GM12864 (cell line): ENCODE data around the gene ANKLE1.

ENCODE experiments used
- DNase-seq: peaks from one replicate; pipeline ENCODE4 v3.0.0-alpha.2; 2011; ENCODE audit warnings: low read depth
- H3K4me3 ChIP-seq: 2 replicates; pipeline ENCODE4 v1.5.1; 2011; ENCODE audit warnings: mild to moderate bottlenecking, low read depth, low read length, control low read depth
- TF ChIP-seq, protein P1 (sequence below): IDR thresholded peaks from 2 replicates; pipeline ENCODE4 v1.5.1; 2011; ENCODE audit warnings: low read depth, mild to moderate bottlenecking, moderate library complexity, low read length, control low read depth, inconsistent platforms; ENCODE audit errors: missing control alignments

ANKLE1 gene

GRCh38 chr19:17318966-17319365, 37.3 kb downstream of the ANKLE1 start:
- TF ChIP-seq, protein P1, sequence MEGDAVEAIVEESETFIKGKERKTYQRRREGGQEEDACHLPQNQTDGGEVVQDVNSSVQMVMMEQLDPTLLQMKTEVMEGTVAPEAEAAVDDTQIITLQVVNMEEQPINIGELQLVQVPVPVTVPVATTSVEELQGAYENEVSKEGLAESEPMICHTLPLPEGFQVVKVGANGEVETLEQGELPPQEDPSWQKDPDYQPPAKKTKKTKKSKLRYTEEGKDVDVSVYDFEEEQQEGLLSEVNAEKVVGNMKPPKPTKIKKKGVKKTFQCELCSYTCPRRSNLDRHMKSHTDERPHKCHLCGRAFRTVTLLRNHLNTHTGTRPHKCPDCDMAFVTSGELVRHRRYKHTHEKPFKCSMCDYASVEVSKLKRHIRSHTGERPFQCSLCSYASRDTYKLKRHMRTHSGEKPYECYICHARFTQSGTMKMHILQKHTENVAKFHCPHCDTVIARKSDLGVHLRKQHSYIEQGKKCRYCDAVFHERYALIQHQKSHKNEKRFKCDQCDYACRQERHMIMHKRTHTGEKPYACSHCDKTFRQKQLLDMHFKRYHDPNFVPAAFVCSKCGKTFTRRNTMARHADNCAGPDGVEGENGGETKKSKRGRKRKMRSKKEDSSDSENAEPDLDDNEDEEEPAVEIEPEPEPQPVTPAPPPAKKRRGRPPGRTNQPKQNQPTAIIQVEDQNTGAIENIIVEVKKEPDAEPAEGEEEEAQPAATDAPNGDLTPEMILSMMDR, result no peak
- no peak overlapping the region for H3K4me3 ChIP-seq
- DNase-seq, result no peak

GRCh38 chr19:17319473-17320238, 38.0 kb downstream of the ANKLE1 start:
- DNase-seq, result no peak
- H3K4me3 ChIP-seq, result no peak overlapping the region
- TF ChIP-seq, protein P1, result no peak

- TF ChIP-seq, protein P1, result no peak
- no peak overlapping the region for H3K4me3 ChIP-seq
- no peak for DNase-seq
Observed at GRCh38 chr19:17320435-17320834, 38.7 kb downstream of the ANKLE1 start.

GRCh38 chr19:17321655-17322489, 40.2 kb downstream of the ANKLE1 start:
- TF ChIP-seq, protein P1, result no peak
- DNase-seq, result no peak
- no peak overlapping the region for H3K4me3 ChIP-seq

- TF ChIP-seq, protein P1, result no peak
- no peak overlapping the region for H3K4me3 ChIP-seq
- no peak for DNase-seq
Observed at GRCh38 chr19:17322854-17323253, 41.2 kb downstream of the ANKLE1 start.

GRCh38 chr19:17323300-17323963, 41.7 kb downstream of the ANKLE1 start:
- DNase-seq, result no peak
- TF ChIP-seq, protein P1, result no peak
- H3K4me3 ChIP-seq, result no peak overlapping the region
